Measurements from ENCODE around the gene TSPAN12.

Gene TSPAN12

DNA sequence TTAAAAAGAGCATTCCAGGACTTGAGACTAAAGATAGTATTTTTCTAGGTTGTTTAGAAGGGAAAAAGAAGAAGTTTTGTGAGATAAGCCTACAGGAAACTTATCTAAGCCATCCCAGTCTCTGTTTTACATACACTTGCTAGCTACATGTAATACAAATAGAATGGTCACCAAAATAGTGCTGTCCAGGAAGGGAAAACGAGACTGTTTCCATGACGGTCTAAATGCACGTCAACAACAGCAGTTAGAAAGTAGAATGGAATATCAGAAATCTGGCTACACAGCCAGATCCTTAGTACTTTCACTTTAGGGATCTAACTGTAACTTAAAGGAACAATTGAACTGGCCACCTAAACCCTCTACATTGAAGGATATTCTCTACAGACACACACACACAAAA is 117.6 kb downstream of the TSPAN12 start:
- no peak overlapping the region for H3K4me3 ChIP-seq (ENCODE audit: low read depth, low read length)
- TF ChIP-seq, protein P1, sequence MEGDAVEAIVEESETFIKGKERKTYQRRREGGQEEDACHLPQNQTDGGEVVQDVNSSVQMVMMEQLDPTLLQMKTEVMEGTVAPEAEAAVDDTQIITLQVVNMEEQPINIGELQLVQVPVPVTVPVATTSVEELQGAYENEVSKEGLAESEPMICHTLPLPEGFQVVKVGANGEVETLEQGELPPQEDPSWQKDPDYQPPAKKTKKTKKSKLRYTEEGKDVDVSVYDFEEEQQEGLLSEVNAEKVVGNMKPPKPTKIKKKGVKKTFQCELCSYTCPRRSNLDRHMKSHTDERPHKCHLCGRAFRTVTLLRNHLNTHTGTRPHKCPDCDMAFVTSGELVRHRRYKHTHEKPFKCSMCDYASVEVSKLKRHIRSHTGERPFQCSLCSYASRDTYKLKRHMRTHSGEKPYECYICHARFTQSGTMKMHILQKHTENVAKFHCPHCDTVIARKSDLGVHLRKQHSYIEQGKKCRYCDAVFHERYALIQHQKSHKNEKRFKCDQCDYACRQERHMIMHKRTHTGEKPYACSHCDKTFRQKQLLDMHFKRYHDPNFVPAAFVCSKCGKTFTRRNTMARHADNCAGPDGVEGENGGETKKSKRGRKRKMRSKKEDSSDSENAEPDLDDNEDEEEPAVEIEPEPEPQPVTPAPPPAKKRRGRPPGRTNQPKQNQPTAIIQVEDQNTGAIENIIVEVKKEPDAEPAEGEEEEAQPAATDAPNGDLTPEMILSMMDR (IDR thresholded peaks at IDR 0.05; ENCODE audit: low read depth, low read length) = no peak

DNA sequence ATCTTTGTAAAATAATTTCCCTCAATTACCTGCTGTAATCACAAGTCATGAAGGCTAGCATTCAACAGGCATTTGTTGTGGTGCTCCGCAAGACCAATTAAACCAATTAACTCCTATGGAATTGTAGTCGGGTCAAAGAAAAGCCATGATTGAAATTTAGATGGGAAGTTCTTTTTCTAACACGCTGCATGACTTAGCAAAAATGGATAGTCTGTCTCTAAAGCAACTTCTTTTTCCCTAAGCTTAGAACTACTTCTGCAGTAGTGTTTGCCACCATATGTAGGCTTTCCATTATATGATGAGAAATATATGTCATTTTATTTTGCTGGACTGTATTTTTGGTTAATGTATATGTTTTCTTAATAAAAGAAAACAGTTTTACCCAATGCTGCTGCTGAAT is 119.1 kb downstream of the TSPAN12 start:
- TF ChIP-seq, protein P1 (IDR thresholded peaks at IDR 0.05; ENCODE audit: low read depth, low read length) = no peak
- no peak overlapping the region for H3K4me3 ChIP-seq (ENCODE audit: low read depth, low read length)

Measured in WI38 (cell line).